K562 (cell line): ENCODE results near the gene ELMOD2. TPM values are rescaled to one million over a fixed set of nuclear protein-coding genes. Genes with fewer than 3 reads are reported as not detected.

Experiments
- ATF3 ChIP-seq, 2 experiments: fragments of 450-650 bp in 1 of 2; sonication (generic) in 1 of 2; formaldehyde crosslinking in 1 of 2; IDR thresholded peaks in 1 of 2; conservative IDR thresholded peaks in 1 of 2; 2 replicates each; pipeline versions ENCODE4 v1.6.1 to v1.8.1; 2016 to 2023; ENCODE audit warnings: mild to moderate bottlenecking in 2 of 2, moderate library complexity in 2 of 2, inconsistent platforms in 1 of 2, missing genetic modification reagents in 1 of 2
- CBFA2T2 ChIP-seq: fragments of 450-650 bp; conservative IDR thresholded peaks from 2 replicates; pipeline ENCODE4 v1.6.1; 2017; ENCODE audit warnings: mild to moderate bottlenecking
- ETS2 ChIP-seq: IDR thresholded peaks from 2 replicates; pipeline ENCODE4 v1.6.1; 2016; ENCODE audit warnings: borderline replicate concordance, missing genetic modification characterization, mild to moderate bottlenecking, moderate library complexity, missing compliant biosample characterization; ENCODE audit not compliant: poor library complexity, severe bottlenecking
- HDAC2 ChIP-seq: fragments of 450-650 bp; IDR thresholded peaks from 2 replicates; pipeline ENCODE4 v1.6.1; 2016; ENCODE audit warnings: mild to moderate bottlenecking
- HMBOX1 ChIP-seq: sonication (generic); IDR thresholded peaks from 2 replicates; pipeline ENCODE4 v1.6.1; 2016
- HOMEZ ChIP-seq: fragments of 250-450 bp; sonication (Bioruptor Pico); IDR thresholded peaks from 2 replicates; pipeline ENCODE4 v1.4.0; 2020; ENCODE audit warnings: mild to moderate bottlenecking, moderate library complexity
- JUND ChIP-seq, 2 experiments: IDR thresholded peaks; 2 replicates in 1 of 2; 3 replicates in 1 of 2; pipeline ENCODE4 v1.6.1; 2011; ENCODE audit warnings: borderline replicate concordance in 2 of 2, low read depth in 2 of 2, low read length in 2 of 2, improper control_type of control experiment in 1 of 2, missing biosample characterization in 1 of 2, missing genetic modification characterization in 1 of 2, missing genetic modification reagents in 1 of 2
- KLF1 ChIP-seq: fragments of 450-650 bp; IDR thresholded peaks from 2 replicates; pipeline ENCODE4 v1.6.1; 2016; ENCODE audit warnings: missing genetic modification characterization, missing compliant biosample characterization
- POLR2H ChIP-seq: IDR thresholded peaks from 2 replicates; pipeline ENCODE4 v1.6.1; 2016; ENCODE audit warnings: missing genetic modification characterization, low read depth, mild to moderate bottlenecking, control low read depth, missing compliant biosample characterization, moderate library complexity
- RFX1 ChIP-seq: fragments of 450-650 bp; IDR thresholded peaks from 2 replicates; pipeline ENCODE4 v1.6.1; 2016; ENCODE audit warnings: mild to moderate bottlenecking, moderate library complexity
- SMARCC2 ChIP-seq: fragments of 450-650 bp; IDR thresholded peaks from 2 replicates; pipeline ENCODE4 v1.6.1; 2017; ENCODE audit warnings: antibody characterized with exemption, moderate library complexity, mild to moderate bottlenecking, low read depth
- WHSC1 ChIP-seq: IDR thresholded peaks from one replicate; pipeline ENCODE4 v1.6.1; 2012; ENCODE audit warnings: low read length, control low read depth, inconsistent platforms
- ZNF592 ChIP-seq: fragments of 450-650 bp; IDR thresholded peaks from 2 replicates; pipeline ENCODE4 v1.6.1; 2017; ENCODE audit warnings: antibody characterized with exemption, mild to moderate bottlenecking
- ZNF668 ChIP-seq: fragments of 250-450 bp; sonication (Bioruptor Pico); IDR thresholded peaks from 2 replicates; pipeline ENCODE4 v1.8.0; 2022; ENCODE audit warnings: mild to moderate bottlenecking, inconsistent platforms
- polyA plus RNA-seq, 8 experiments: library from polyadenylated mRNA; depleted of rRNA in 4 of 8; stranded (reverse) in 5 of 8; unstranded in 3 of 8; fragments of >200 nt; fragmentation: Nextera tagmentation in 2 of 8; fragmentation: Illumina TruSeq in 1 of 8; extraction: Ambion mirVana in 2 of 8; extraction: Trizol in 1 of 8; gene quantifications; 2 replicates each; pipeline versions ENCODE4 v1.2.1 to v1.2.3, GENCODE V29; 2011 to 2014; ENCODE audit warnings: inconsistent platforms in 1 of 8, missing spikeins in 1 of 8
- total RNA-seq, 7 experiments: library from RNA; depleted of rRNA in 6 of 7; stranded (reverse); fragments of >200 nt in 6 of 7; fragmentation: Illumina TruSeq in 2 of 7; extraction: Trizol in 2 of 7; gene quantifications; 2 replicates each; pipeline versions ENCODE4 v1.2.1 to v1.2.3, GENCODE V29; 2011 to 2021; ENCODE audit warnings: low replicate concordance in 1 of 7

The ELMOD2 gene
- total and polyA plus RNA-seq, 9 of the 15 experiments (the other 6 are each of a cell fraction or from before 2014, with no cell fraction given): 11.0 to 23.3 (median 14.3) TPM

- TF ChIP-seq HDAC2 (no peak), HOMEZ (CRISPR knock-in tag) (no peak), WHSC1 (no peak), CBFA2T2 (no peak), RFX1 (peak; percentile 97), HMBOX1 (no peak), SMARCC2 (0 out of 2 replicates have a peak, but pooled peaks have one; percentile 34), ZNF592 (no peak), JUND (IDR thresholded peaks at IDR 0.05; ENCODE audit: borderline replicate concordance, low read depth, low read length) (no peak), JUND (tag; IDR thresholded peaks at IDR 0.05; ENCODE audit: borderline replicate concordance, low read depth, low read length) (0 out of 3 replicates have a peak, but pooled peaks have one; percentile 25), POLR2H (tag) (0 out of 2 replicates have a peak, but pooled peaks have one; percentile 34), KLF1 (tag) (peak; percentile 93), ZNF668 (CRISPR knock-in tag) (no peak), ETS2 (tag) (no peak), ATF3 (IDR thresholded peaks at IDR 0.05) (no peak), ATF3 (CRISPR knock-in tag; conservative IDR thresholded peaks at IDR 0.05) (no peak)
Measured at GRCh38 chr4:140523857-140524742, at the start of gene ELMOD2 (continued).
